GM12892 (cell line): ENCODE measurements around the gene SH3D19.

Source experiments
- POLR2A ChIP-seq: IDR thresholded peaks from 2 replicates; pipeline ENCODE4 v1.6.1; 2011; ENCODE audit warnings: low read depth, low read length, control low read depth
- POLR2AphosphoS5 ChIP-seq: IDR thresholded peaks from 2 replicates; pipeline ENCODE4 v1.6.1; 2011; ENCODE audit warnings: low read depth, low read length, control low read depth

DNA sequence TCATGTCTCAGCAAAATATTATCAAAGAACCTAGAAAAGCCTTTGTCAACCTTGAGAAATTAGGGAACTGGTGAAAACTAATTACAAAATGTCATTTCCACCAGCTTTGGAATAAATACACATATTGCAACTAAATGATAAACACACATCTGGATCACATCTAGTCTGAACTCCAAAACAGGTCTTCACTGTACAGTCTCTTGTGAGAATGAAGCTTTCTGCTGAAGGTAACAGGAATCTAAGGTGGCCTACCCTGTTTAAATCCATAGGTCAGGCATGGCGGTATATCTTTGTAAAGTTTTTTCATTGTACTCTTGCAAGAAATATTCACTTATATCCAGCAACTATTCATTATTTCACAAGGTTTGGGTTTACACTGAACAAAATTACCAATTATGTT is 1.7 kb downstream of the SH3D19 start:
- TF ChIP-seq POLR2AphosphoS5 (no peak), POLR2A (no peak)
